H1 (cell line): ENCODE measurements around the gene PRKCA. TPM values are rescaled to one million over a fixed set of nuclear protein-coding genes. Genes with fewer than 3 reads are reported as not detected.

Source experiments
- E2F6 ChIP-seq: IDR thresholded peaks from 2 replicates; pipeline ENCODE4 v1.6.1; 2012; ENCODE audit warnings: inconsistent platforms
- EP300 ChIP-seq, 2 experiments: IDR thresholded peaks; 1 replicate in 1 of 2; 2 replicates in 1 of 2; pipeline ENCODE4 v1.6.1; 2011 to 2012; ENCODE audit warnings: low read depth in 2 of 2, low read length in 2 of 2, mild to moderate bottlenecking in 2 of 2, borderline replicate concordance in 1 of 2, inconsistent platforms in 1 of 2, moderate library complexity in 1 of 2
- HDAC2 ChIP-seq, 2 experiments: fragments of 300-600 bp in 1 of 2; sonication (generic) in 1 of 2; IDR thresholded peaks; 2 replicates each; pipeline ENCODE4 v1.6.1; 2011 to 2012; ENCODE audit warnings: low read depth in 2 of 2, low read length in 2 of 2, mild to moderate bottlenecking in 2 of 2, moderate library complexity in 2 of 2, borderline replicate concordance in 1 of 2, inconsistent platforms in 1 of 2
- POLR2A ChIP-seq, 2 experiments: IDR thresholded peaks; 1 replicate in 1 of 2; 2 replicates in 1 of 2; pipeline ENCODE4 v1.6.1; 2011; ENCODE audit warnings: low read depth in 2 of 2, low read length in 2 of 2, mild to moderate bottlenecking in 2 of 2; ENCODE audit errors: control extremely low read depth in 1 of 2
- SP1 ChIP-seq: IDR thresholded peaks from 2 replicates; pipeline ENCODE4 v1.6.1; 2011; ENCODE audit warnings: low read depth, low read length
- SUZ12 ChIP-seq: fragments of 200-600 bp; sonication (generic); IDR thresholded peaks from 2 replicates; pipeline ENCODE4 v1.6.1; 2012; ENCODE audit warnings: mild to moderate bottlenecking, inconsistent platforms, low read length, moderate library complexity, mixed read lengths
- polyA plus RNA-seq, 7 experiments: library from polyadenylated mRNA; depleted of rRNA in 3 of 7; stranded (reverse) in 5 of 7; unstranded in 2 of 7; fragments of >200 nt in 5 of 7; fragments of 200-250 nt in 2 of 7; gene quantifications; 1 replicate in 5 of 7; 2 replicates in 1 of 7; 4 replicates in 1 of 7; pipeline versions ENCODE4 v1.2.1 to v1.2.3, GENCODE V29; 2011 to 2013; ENCODE audit warnings: missing spikeins in 2 of 7, mixed read lengths in 2 of 7
- total RNA-seq: library from RNA; stranded (reverse); fragmentation: NEBNext Ultra II Directional; extraction: Animal tissue kit (Norgen Biotek cat#: 25700); gene quantifications from 2 replicates; pipeline ENCODE4 v1.2.1, GENCODE V29; 2021

The PRKCA gene
- total and polyA plus RNA-seq, 2 of the 8 experiments (the other 6 are each of a cell fraction or from before 2014, with no cell fraction given): 5.8 to 17.8 TPM

GRCh38 chr17:66848496-66848895, 546.1 kb downstream of the PRKCA start (continued):
- no peak for TF ChIP-seq SP1
- no peak for TF ChIP-seq POLR2A (IDR thresholded peaks at IDR 0.05; ENCODE audit: control extremely low read depth in 1 of 2, low read depth in 2 of 2, low read length in 2 of 2)
- TF ChIP-seq SUZ12: no peak
- TF ChIP-seq HDAC2 (IDR thresholded peaks at IDR 0.05; ENCODE audit: borderline replicate concordance in 1 of 2, low read depth in 2 of 2, low read length in 2 of 2): no peak
- no peak for TF ChIP-seq EP300 (IDR thresholded peaks at IDR 0.05; ENCODE audit: borderline replicate concordance in 1 of 2, low read depth in 2 of 2, low read length in 2 of 2)
- TF ChIP-seq E2F6: no peak
